Stimulated activated CD4-positive, alpha-beta T cell treated with anti-CD3 and anti-CD28 coated beads, Interleukin-15, amount 100 ng/mL, for 1 hour (primary cell): ENCODE measurements around the gene NPHP4.

ENCODE experiments used
- DNase-seq, 2 donors: peaks; one replicate each; pipeline ENCODE4 v3.0.0-alpha.2; 2020; ENCODE audit warnings: low read depth in 1 of 2, low spot score in 1 of 2

Gene NPHP4

DNA sequence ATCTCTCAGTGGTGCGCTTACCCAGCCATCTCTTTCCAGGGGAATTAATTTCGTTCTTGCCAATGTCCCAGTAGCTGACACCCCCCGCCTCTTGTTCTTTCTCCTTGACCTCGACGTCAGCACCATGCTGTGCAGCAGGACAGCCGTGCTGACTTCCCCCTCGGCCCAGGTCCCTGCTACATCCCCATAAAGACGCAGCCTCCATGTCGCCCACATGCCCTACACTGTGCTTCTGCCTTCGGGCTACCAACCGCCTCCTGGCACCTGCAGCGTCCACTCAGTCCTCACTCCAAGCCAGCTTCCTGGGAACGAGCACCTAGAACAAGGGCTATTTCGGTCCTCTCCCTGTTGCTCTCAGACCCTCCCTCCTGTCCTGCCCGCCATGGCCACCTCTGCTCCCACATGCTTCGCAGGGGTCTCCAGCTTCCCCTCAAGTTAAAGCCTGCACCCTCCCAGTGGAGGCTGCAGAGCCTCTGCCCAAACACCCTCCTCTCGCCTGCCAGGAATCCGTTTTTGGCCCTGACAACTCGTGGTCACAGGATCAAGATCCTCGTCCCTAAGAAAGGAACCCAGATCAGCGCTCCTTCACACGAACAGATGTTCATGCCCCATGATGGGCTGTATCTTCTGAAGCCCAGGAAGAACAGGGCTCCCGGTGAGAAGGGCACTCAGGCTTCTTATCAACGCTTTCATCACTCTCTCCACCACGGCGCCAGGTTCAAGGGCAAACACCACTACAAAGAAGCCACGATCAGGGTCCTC is 109.7 kb downstream of the NPHP4 start:
- no peak for DNase-seq

DNA sequence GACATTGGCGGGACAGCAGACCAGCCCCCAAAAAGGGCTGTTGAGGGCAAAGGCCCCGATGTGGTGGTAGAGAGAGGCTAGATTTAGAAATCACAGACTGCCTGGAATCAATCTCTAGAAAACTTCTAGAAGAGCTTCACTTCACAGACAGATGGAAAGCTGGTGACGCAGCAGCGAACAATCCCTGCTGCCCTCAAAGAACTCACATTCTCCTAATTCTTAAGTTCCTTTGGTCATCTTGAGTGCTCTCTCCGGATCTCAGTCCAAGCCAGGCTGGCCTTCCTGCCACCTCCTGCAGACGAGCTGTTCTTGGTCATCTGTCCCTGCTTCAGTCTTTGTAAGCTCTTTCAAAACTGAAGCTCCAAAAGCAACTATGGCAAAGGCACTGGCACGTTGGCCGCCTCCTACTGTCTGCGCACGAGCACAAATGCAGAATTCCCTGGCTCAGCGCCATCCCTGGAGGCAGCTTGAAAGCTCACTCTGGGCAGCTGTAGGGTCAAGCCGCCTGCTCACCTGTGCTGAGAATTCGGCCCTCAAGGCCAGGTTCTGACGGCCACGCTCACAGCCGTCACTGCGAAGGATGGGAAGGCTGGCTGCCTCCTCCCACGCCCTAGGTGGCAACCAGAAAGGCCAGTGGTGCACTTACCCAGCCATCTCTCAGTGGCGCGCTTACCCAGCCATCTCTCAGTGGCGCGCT is 110.6 kb downstream of the NPHP4 start:
- no peak for DNase-seq

DNA sequence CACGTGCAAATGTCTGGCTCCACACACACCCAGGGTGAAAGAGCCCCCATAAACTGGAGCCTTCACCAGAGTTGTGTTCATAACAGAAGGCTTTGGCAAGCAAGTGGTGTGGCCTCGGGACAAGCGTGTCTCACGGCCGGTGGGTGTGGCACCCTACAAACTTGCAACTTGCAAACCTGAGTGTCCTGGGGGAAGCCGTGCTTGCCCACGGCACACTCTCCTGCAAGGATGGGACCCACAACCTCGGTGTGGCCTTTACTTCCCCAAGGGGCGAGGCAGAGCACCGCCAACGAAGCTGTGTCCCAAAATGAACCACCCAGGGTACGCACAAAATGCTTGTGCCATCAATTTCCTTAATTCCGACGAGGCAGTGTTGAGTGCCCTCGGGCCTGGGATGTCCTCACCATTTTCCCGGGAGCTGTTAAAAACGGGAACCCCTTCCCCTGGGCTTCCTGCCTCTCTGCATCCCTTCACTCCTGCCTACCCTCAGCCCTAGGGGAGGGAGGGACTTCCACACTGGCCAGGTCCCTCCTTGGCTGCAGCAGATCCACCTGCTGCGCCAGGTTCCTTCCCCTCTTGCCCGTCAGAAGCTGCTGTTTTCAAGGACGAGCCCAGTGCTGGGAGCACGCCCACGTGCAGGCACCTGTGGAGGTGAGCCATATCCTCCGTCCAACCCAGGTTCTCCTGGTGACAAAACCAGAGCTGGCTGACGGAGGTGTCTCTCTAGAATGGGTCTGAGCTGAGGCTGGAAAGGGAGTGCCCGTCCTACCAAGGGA is 111.4 kb downstream of the NPHP4 start:
- no peak for DNase-seq

DNA sequence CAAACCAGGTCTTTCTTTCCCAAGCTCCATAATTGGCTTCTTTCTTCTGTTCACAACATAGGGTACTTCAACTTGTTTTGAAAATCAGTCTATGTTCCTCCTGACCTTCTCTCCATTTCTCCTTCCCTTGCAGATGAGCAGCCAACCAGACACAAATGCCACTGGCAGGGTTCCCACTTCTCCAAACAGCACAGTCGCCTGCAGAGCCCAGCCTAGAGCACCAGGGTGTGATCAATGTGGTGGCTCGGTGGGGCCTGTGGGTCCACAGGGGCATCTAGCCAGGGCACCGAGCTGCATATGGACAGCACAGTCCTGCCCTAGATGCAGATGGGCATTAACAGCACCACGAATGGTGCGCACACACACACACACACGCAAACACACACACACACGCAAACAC is 112.8 kb downstream of the NPHP4 start:
- DNase-seq: no peak

DNA sequence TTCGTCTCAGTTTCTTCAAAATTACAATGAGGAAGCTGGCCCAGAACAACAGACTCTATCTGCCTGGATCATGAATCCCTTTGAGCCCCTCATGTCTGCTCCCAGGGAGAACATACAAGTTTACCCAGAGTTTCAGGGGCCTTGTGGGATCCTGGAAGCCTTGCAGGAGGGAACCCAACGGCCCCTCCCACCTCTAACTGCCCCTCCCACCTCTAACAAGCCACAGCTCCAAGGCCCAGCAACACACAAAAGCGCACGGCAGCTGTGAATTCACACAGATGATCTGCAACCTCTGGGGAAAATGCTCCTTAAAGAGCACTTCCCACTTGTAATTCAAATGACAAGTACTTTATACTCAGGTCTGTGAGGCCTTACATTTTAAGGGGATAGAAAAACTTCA is 113.3 kb downstream of the NPHP4 start:
- DNase-seq: no peak

DNA sequence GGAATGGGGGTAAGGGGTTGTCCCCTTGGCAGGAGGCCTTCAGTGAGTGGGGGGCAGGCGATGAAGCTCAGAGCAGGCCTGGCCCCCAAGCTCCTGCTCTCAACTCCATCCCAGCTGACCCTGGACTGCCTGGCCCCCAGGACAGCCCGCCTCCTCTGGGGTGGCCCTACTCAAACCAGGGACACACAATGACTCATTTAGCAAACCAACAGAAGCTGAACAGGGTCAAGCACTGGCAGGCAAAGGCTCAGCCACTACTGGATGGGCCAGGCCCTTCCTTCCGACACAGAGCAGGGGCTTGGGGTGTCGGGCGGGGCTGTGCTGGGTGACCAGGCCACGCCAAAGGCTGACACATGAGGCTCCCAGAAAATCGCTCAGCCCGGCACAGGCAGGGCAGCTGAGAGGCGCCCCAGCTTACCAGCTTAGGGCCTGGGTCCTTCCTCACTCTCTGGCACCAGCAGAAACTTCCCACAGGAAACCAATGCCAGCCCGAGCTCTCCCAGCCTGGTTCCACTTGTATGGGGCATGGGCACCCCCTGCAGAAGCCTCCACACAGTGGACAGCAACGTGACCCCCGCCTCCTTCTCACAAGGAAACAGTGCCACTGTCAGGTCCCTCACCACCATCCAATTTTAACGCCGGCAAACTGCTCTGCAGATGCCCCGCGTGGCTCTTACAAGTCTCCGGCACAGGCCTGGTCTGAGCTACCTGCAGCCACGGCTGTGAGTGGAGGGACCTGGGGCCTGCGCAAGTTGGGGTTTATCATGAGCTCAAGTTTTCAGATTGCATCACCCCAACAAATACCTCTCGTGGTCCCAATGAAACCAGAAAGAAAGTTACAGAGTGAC is 114.3 kb downstream of the NPHP4 start:
- no peak for DNase-seq

DNA sequence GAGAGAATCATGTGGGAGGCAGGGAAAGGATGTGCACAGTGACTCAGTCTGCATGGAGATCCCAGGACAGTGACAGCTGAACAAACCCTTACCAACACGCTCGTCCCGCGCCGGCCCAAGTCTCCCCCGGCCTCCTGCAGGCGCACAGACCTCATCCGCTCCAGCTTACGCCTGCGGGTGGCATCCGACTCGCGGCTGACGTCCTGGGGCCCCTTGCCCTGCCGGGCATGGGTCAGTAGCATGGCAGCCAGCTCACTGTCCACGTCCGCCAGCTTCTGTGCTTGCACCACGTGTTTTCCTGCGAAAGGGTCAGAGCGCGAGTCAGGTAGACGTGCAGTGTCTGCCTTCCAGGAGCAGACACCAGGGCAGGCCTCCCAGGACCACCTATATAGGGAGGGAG is 115.2 kb downstream of the NPHP4 start:
- no peak for DNase-seq

DNA sequence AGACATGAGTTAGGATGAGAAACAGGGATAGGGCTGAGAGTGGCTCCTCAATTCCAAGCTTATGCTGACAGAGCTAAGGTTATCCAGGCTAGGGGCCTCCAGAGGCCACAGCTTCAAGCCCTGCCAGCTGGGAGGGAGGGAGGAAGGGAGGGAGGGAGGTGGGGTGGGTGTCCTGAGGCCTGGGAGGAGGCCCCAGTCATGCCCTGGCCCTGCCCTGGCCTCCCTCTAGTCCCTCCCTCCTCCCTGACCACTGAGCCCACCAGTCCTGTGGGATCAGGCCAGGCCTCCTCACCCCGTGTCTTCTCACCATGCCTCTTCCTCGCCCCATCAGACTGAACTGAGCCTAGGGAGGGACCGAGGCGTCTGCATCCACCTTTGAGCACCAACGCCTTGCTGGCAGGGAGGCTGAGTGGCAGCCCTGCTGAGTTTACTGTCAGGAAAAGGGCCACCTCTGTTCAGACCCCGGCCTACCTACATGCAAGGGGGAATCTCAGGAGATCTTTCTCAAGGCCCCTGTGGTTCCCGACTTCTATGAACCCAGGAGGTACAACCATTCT is 116.1 kb downstream of the NPHP4 start:
- DNase-seq: no peak

DNA sequence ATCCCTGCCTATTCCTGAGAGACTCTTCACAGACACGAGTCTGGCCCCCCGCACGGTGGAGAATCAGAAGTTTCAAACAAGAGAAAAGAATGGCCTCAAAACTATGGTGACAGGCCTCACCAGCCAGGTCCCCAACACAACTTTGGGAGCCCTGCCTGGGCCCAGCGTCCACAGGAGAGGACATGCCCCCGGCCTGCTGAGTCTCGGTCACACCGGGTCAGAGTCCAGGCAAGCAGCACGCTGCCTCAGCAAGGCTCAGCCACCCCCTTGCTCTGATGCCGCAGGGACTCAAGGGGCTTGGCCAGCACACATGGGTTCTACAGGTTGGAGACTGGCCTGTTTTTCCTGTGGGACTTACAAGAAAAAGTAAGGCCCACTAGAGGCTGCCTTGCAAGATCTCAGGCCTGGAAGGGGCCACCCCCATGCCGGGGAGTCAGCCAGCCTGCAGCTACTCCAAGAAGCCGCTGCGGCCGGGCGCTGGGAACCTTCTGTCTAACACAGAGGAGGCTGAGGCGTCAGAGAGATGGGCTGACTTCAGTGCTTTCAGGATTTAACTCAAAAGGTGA is 116.8 kb downstream of the NPHP4 start:
- no peak for DNase-seq

DNA sequence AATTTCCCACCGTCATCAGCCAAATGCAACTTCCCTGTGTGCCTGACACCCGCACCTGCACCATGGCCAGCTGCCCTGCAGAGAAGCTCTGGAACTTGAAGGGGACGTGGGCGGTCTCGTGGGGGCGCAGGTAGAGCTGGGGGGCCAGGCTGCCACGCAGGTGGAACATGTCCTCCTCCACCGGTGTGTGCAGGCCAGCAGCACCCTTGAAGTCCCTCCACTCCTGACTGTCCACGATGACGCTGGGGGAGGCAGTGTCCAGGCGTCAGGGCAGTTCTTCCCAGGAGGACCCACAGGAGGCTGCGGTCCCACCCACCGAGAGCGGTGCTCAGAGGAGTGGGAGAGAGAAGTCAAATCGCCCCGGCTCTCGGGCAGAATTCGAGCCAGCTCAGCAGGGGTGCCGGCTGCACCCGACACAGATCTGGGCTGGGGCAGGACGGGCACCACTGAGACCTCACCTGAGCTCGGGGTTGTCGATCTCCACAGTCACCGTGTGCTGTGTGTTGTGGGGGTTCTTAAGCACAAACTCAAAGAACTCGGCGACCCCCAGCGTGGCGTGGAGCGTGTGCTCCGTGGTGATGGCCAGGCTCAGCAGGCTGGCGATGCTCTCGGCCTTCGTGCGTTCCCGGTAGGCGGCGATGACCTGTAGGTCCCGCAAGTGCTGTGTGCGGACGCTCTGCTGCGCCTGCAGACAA is 117.7 kb downstream of the NPHP4 start:
- no peak for DNase-seq

DNA sequence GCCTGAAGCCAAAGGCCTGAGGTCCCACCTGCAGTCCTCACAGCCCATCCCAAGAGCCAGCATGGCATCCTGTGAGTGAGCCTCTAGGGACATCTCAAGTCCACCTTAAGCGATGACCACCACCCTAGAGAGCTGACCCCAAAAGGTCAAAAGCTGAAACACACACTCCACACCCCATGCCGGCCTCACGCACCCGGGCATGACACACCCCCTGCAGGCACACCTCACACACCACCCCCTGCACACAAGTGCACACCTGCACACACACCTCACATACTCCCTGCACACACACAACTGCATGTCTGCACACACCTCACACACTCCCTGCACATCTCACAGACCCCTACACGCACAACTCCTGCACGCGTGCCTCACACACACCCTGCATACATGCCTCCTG is 118.7 kb downstream of the NPHP4 start:
- DNase-seq: no peak

DNA sequence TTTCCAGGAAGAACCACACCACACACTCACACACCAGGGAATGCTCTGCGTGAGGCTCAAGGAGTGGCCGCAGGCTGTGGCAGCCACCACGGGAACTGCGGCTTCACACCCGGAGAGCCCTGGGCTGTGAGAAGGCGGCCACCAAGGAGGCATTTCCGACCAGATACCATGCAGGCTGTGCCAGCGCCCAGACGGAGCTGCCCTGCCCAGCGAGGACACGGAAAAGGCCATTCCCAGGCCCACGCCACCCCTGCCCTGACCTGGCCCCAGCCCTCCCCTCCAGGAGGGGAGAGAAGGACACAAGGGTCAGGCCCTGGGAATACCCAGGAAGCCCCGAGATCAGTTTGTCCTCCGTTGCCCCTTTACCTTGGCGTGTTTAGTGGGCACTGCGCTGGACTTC is 119.3 kb downstream of the NPHP4 start:
- no peak for DNase-seq

DNA sequence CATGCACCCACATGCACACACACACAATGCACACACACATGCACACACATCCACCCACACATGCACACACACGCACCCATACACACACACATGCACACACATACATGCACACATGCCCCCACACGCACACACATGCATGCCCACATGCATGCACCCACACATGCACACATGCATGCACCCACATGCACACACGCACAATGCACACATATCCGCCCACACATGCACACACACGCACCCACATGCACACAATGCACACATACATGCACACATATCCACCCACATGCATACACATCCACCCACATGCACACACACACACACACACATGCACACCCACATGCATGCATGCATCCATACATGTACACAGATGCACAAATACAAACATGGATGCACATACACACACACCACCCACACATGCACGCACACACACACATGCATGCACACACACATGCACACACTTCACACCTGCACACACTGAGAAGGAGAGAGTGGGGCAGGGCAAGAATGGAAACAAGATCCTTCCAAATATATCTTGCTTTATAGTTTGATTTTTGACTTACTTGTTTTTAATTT is 123.2 kb downstream of the NPHP4 start:
- DNase-seq: no peak

DNA sequence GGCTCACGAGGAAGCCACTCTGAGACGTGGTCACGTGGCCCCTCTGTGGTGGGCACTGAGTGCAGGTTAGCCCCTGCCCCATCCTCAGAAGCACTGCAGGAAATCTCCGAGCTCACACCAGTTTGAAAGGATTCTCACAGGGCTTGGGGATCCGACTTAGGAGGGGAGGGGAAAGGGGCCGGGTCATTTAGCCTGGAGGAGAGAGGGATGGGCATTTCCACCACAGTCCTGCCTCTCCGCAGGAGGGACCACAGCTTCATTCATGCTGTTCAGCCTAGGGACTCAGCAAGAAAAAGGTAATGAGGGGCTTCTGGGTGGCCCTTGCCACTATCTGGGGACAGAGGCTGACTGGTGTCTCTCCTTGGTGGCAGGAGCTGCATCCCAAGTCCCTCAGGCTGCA is 126.5 kb downstream of the NPHP4 start:
- DNase-seq: no peak

DNA sequence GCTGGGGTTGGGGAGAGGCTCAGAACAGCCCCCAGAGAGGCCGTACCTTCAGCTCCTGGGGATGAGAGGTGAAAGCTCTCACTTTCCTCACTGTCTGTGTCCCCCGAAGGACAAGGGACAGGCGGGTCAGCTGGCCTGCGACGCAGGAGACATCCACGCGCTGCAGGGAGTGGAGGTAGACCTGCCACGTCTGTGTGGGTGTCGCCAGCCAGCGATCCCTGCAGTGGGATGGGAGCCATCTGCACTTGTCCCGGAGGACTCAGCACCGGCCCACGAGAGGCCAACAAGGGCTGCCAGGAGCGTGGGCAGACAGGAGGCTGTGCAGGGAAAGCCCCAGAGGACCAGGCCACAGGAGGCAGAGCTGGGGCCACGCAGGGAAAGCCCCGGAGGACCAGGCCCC is 127.2 kb downstream of the NPHP4 start:
- no peak for DNase-seq

DNA sequence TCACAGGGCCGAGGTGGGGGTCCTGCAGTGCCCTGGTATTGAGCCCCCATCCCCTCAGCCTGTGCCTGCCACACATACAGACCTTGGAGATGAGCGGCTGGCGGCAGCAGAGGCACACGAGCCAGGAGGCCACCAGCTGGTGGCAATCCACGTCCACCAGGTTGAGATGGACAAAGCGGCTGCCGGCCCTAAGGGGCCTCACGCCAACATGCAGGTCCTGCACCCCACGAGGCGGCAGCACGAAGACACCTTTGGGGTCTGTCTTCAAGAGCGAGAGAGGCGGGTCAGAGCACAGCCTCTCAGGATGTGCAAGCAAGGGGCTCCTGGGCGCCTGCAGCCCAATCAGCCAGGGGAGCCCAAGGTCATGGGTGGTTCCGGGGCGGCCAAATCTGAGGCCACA is 128.0 kb downstream of the NPHP4 start:
- no peak for DNase-seq

DNA sequence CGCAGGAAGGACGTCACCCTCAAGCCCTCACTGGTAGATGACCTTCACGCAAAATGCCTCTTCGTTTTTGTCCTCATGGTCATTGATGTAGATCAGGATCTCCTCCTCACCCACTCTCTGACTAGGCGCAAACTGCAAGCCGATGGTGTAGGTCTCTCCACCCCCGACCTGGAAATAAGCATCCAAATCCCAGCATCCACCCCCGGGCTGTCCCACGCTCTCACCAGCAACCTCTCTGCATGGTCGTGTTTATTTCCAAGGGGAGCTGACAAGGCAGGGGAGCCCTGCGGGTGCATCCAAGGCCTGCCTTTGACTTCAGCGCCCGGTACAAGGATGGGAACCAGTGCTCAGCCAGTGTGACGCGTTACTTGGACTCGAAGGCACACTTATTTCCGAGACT is 129.0 kb downstream of the NPHP4 start:
- no peak for DNase-seq

DNA sequence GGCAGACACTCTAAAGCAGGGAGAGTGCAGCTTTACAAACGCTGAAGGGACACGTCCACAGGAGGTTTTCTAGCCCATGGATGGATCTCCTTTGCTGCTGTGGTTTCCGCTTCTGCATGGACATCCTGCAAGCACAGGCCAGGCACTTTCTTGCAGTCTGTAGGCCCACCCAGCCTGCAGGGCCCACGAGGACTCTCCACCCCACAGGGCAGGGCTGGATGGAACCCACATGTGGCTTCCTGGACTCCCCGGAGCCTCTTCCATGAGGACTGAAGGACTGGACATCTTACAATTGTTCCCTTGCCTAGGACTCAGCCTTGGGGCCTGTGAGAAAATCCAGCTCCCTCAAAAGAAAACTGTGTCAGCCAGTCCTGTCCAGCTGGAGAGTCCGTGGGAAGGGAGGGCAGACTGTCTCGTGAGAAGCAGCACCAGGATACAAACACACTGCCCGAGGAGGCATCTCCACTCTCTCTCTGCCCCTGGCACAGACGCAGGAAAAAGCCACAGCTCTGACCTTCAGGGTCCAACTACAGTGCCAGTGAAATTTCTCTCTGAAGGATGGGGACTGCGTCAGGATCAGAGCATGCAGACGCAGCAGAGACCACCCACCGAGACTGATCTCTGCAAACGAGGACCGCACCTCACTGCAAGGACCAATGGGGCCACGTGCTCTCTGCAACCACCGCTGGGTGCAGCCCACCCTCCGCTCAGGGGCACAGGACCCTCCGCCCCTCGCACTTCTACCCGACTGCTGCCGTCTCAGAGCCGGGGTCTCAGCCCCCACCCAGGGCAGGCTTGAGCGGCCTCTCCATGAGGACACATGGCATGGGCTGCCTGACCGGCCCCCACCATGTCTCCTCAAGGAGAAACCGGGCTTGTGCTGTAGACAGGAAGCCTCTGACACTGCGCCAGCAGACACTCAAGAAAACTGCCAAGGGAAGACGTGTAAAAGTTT is 130.1 kb downstream of the NPHP4 start:
- DNase-seq: no peak

DNA sequence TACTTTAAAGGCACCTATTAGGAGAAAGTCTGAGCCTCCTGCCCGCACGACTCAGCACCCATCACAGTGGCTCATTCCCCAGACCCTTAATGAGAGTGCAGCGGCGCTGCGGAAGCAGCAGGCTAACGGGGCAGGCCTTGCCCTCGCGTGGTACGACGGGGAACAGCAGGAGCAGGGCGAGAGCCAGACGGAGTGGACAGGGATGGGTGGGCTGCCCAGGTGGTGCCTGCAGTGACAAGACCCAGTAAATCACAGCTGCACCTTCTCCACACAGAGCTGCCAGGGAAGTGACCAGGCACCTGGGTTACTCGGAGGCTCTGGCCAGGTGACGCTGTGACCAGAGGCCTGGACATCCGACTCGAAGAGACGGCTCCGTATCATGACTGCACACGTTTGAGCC is 131.9 kb downstream of the NPHP4 start:
- DNase-seq: no peak
